Measurements from ENCODE around the gene KLHL36. TPM values are rescaled to one million over a fixed set of nuclear protein-coding genes. Genes with fewer than 3 reads are reported as not detected.

The KLHL36 gene
- total RNA-seq, 1 experiment from 2014 or later: 56.1 TPM

- no peak for TF ChIP-seq ATF2 (CRISPR knock-in tag; IDR thresholded peaks at IDR 0.05; ENCODE audit: borderline replicate concordance, low read depth)
- no peak for TF ChIP-seq NR3C1 (CRISPR knock-in tag; conservative IDR thresholded peaks at IDR 0.05; ENCODE audit: low read depth)
- no peak for TF ChIP-seq PRRX2 (CRISPR knock-in tag; IDR thresholded peaks at IDR 0.05)
- TF ChIP-seq AFF4 (CRISPR knock-in tag; IDR thresholded peaks at IDR 0.05; ENCODE audit: borderline replicate concordance): no peak
- TF ChIP-seq GABPB1 (CRISPR knock-in tag; IDR thresholded peaks at IDR 0.05): no peak
- no peak for TF ChIP-seq ZBTB43 (CRISPR knock-in tag; IDR thresholded peaks at IDR 0.05)
- TF ChIP-seq ZNF263 (CRISPR knock-in tag; IDR thresholded peaks at IDR 0.05; ENCODE audit: low read depth): no peak
- no peak for TF ChIP-seq NFE2L1 (CRISPR knock-in tag; IDR thresholded peaks at IDR 0.05)
- TF ChIP-seq NR2C2 (CRISPR knock-in tag; IDR thresholded peaks at IDR 0.05): no peak
- TF ChIP-seq E2F4 (CRISPR knock-in tag; IDR thresholded peaks at IDR 0.05; ENCODE audit: borderline replicate concordance, low read depth): no peak
- TF ChIP-seq CDX4 (CRISPR knock-in tag; IDR thresholded peaks at IDR 0.05; ENCODE audit: borderline replicate concordance): no peak
- no peak for TF ChIP-seq ZNF219 (CRISPR knock-in tag; IDR thresholded peaks at IDR 0.05; ENCODE audit: borderline replicate concordance)
Observed at GRCh38 chr16:84628226-84628731, 20.0 kb upstream of the KLHL36 start (continued).

- TF ChIP-seq ELF4 (CRISPR knock-in tag; IDR thresholded peaks at IDR 0.05; ENCODE audit: low read depth) (no peak), SOX15 (CRISPR knock-in tag; IDR thresholded peaks at IDR 0.05) (no peak), ZNF232 (CRISPR knock-in tag; IDR thresholded peaks at IDR 0.05) (no peak), GRHL2 (CRISPR knock-in tag; IDR thresholded peaks at IDR 0.05; ENCODE audit: insufficient replicate concordance, severe bottlenecking) (no peak), ZBTB21 (CRISPR knock-in tag; IDR thresholded peaks at IDR 0.05; ENCODE audit: borderline replicate concordance) (no peak), ZNF423 (CRISPR knock-in tag; IDR thresholded peaks at IDR 0.05) (no peak), ZNF425 (CRISPR knock-in tag; conservative IDR thresholded peaks at IDR 0.05) (no peak)
- H3K9me3 Mint-ChIP-seq: no peaks in the 10 kb centered on the region
Observed at GRCh38 chr16:84629580-84629979, 18.7 kb upstream of the KLHL36 start.

More at GRCh38 chr16:84629580-84629979, 18.7 kb upstream of the KLHL36 start:
- ATAC-seq (peak; percentile 54), DNase-seq (ENCODE audit: low spot score) (no peak)
- Mint-ChIP-seq H3K4me1 (peaks cover 10% of the 10 kb centered on the region), H3K4me3 (no peak overlapping the region), H3K27me3 (ENCODE audit: low read depth) (no peaks in the 10 kb centered on the region), H3K36me3 (no peaks in the 10 kb centered on the region), H3K27ac (no peak overlapping the region; the same call in 1 of the 2 replicates)
- CTCF ChIA-PET: interaction anchor here (0.6 to 1.7 kb wide), 8 partner anchors 10 to 109 kb away, joined by 3 to 10 read pairs (median 3); partner anchors contain the start of gene KLHL36
- POLR2A ChIA-PET: interaction anchor here (0.5 kb wide), 2 partner anchors 110 to 356 kb away, joined by 3 to 5 read pairs; no protein-coding TSS in a partner anchor
